Activated T-cell treated with anti-CD3 and anti-CD28 coated beads, Interleukin-2, amount 50 U/mL, for 1 hour (primary cell): Measurements from ENCODE around the gene GPA33.

Source experiments
- DNase-seq: peaks from one replicate; pipeline ENCODE4 v3.0.0-alpha.2; 2020

GPA33 gene

GRCh38 chr1:167083871-167084270 is 6.3 kb downstream of the GPA33 start:
- no peak for DNase-seq

GRCh38 chr1:167083066-167083665 is 7.0 kb downstream of the GPA33 start:
- no peak for DNase-seq

GRCh38 chr1:167082511-167083027 is 7.6 kb downstream of the GPA33 start:
- DNase-seq = no peak

DNA sequence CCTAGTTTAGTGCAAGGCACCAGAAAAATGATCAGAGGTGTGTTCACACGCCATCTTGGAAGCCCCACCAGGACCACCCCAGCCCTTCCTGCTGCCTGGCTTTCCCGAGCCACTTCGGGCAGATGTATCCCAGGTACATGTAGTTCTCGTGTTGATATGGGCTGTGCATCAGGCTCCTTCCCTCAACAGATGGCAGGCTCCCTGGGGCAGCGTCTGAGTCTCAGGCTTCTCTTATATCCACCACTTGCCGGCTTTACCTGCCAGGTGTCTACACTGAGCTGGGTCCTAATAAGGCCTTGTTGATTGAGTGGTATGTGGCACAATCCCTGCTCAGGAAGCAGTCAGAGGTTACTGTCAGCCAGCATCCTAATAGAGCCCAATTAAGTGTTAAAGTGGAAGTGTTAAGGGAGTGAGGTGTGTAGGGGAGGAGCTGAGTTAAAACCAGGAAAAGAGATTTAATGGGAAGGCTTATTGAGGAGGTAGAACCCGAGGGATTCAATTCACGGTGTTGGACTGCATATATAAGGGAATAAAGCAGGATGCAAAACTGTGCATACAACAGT is 8.5 kb downstream of the GPA33 start:
- no peak for DNase-seq

- no peak for DNase-seq
Measured at GRCh38 chr1:167077868-167078210, 12.3 kb downstream of the GPA33 start.

- no peak for DNase-seq
Measured at GRCh38 chr1:167077128-167077867, 12.9 kb downstream of the GPA33 start.

GRCh38 chr1:167076136-167076710 is 14.0 kb downstream of the GPA33 start:
- DNase-seq = no peak

- no peak for DNase-seq
Measured at GRCh38 chr1:167071286-167071685, 18.9 kb downstream of the GPA33 start.

DNA sequence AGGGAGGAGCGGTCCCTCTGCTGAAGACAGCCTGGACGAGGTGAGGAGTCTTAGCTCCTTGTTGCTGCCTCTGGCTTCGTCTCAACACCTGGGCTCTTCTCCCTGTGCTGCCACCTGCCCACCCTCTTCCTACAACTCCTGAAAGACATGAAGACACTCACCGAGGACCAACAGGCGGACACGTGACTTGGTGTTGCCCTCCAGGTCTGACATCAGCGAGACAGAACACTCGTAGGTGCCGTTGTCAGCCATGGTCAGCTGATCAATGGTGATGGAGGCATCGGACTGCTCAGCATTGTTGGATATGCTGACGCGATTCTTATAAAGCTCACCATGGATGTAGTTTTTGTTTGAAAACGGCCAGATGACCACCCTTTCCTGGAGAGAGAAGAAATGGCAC is 21.4 kb downstream of the GPA33 start:
- no peak for DNase-seq

GRCh38 chr1:167067904-167068303 is 22.3 kb downstream of the GPA33 start:
- DNase-seq = no peak

DNA sequence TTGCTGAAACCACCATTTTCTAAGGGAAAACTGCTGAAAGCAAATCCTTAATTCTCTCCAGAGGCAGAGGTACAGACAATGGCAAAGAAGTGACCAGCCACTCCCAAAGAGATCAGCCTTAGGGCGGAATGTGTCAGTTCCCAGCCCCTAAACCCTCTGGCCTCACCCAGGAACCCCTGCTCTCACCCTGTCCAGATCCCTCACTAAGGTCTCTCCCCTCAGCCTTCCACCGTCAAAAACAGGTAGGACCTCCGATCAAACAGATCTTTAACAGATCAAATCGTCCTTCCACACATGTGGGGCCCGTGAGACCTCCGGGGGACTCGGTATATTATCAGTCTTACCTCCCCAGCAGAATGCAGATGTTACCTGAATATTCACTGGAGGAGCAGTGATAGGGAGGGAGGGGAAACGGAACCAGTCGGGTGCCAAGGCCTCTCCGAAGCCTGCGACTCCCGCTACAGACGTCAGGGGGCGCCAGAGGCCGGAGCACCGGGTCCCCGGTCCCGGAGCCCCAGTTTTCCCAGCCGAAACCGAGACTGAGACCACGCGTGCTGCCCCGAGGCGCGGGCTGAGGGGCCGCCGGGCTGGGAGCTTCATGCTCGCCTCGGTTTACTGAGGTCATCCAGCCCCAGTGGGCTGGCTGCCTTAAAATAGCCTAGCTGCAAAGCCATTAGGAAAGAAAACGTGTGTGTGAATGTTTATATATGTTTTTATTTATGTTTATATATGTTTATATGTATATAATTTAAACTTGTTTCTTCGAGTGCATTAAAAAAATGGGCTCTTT is 23.6 kb downstream of the GPA33 start:
- peak; percentile 86 for DNase-seq

DNA sequence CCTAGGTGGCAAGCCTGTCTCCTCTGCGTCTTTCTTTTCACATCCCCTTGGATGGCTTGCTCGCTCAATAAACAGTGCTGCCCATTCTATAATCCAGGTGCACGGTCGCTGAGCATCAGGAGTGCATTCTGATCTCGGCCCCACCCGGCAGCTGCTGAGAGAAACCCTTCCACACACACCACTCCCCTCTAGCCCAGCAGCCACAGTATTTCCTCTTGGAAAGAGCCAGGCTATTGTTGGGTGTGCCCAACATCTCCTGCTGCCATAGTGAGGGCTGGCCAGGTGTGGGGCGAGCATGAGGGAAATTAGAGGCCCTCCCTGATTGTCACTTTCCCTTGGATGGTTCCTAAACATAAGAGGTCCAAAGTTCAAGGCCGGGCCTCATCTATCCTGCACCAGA is 24.7 kb downstream of the GPA33 start:
- DNase-seq = no peak

GRCh38 chr1:167064621-167065020 is 25.6 kb downstream of the GPA33 start:
- DNase-seq = no peak

DNA sequence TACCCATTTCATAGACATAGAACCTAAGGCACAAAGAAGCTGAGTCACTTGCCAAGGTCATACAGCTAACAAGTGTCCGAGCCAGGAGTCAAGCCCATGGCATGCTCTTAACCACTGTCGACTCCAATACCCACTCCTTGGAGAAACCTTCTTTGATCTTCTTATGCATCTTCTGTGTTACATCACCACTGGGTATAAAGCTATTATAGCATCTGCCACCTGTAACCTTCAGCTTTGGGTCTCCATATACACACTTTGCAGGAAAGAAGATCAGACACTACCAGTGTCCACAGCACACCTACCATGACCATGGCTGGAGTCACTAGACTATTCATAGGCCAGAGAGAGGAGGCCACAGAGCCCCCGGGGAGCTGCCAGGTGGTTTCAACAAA is 29.1 kb downstream of the GPA33 start:
- no peak for DNase-seq

DNA sequence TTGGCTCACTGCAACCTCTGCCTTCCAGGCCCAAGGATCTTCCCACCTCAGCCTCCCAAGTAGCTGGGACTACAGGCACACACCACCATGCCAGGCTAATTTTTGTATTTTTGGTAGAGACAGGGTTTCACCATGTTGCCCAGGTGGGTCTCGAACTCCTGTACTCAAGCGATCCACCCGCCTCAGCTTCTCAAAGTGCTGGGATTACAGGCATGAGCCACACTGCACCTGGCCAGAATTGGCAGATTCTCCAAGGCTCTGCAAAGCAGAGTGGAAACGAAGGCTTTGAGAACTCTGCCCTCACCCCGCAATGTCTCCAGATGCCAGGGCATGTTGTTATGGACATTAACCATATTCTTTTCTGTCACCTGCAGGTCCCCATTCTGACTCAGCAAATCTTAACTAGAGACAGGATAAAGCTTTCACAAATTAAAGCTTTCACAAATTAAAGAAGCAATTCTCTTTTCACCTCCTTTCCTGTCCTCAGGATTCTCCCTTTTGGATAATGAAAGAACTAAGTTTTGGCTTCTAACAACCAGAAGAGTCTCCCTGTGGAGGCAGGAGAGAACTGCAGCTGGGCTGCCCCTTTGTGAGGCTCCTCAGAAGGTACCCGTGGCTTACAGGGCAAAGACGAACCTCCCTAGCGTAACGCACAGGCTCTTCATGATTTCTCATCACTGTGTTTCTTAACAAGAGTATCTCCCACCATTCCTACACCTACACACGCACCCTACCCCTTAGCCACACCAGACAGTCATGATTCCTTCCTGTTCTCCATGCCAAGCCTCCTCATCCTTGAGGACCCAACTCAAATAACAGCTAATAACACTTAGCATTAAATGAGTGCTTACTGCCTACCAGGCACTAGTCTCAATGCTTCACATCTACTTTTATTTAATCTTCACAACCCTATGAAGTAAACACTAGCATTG is 29.8 kb downstream of the GPA33 start:
- no peak for DNase-seq

DNA sequence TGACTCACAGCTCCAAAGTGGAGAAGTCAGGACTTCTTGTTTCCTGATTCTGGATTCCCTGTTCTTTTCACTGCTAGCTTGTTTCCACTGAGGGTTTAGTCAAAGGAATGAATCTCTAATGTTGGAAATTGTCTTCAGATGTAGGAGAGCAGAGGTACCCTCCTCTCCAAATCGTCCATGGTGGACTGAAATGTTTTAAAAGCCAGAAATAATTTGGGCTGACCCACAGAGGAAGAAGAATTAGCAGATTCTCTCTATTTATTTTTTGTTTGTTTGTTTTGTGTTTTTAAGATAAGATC is 30.4 kb downstream of the GPA33 start:
- DNase-seq = no peak

DNA sequence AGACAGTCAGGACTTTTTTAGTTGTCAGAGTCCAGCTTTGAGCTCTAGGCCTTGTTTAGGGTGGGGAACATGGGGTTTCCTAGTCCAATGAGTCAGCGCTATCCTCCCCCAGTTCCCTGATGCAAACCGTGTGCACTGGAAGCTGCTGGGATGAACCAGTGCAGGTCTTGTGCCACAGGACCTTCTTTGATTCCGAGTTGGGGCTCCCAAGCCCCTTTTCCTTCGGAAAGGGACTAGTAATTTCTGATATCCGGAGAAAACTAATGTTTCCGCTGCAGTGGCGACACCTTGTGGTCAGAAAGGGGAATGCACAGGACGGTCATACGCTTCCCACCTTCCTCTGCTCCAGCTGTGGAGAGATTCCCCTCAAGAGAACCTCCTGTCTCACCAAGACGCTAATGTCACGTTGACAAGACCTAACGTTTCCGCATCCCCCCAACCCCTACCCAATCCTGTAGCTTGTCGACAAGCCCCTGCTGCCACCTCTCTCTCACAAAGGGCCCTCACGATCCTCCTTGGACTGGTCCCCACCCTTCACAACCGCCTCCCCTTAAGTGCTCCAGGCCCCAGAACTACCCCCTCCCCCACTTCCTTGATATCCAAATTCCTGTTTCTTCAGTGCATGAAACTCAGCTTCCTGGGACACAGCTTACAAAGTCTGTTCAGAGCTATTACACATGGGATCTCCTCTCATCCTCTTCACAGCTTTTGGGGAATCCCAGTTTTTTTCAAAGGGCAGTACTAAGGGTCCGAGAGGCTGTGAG is 30.9 kb downstream of the GPA33 start:
- DNase-seq = peak; percentile 77

- no peak for DNase-seq
Measured at GRCh38 chr1:167057241-167057688, 32.9 kb downstream of the GPA33 start.

- no peak for DNase-seq
Measured at GRCh38 chr1:167056529-167057231, 33.5 kb downstream of the GPA33 start.

- no peak for DNase-seq
Measured at GRCh38 chr1:167054946-167055630, 35.1 kb downstream of the GPA33 start.
